ENCODE results near the gene ST8SIA2. TPM values are rescaled to one million over a fixed set of nuclear protein-coding genes. Genes with fewer than 3 reads are reported as not detected.

The ST8SIA2 gene
- total and polyA plus RNA-seq, 8 donors: 1.1 TPM; not detected in 7

- Histone ChIP-seq H3K4me3 (no peak overlapping the region), H3K4me1 (no peaks in the 10 kb centered on the region), H3K36me3 (no peaks in the 10 kb centered on the region), H3K9me3 (no peaks in the 10 kb centered on the region), H3K27ac (no peak overlapping the region), H3K27me3 (peaks cover 0 to 4% (median 0%) of the 10 kb centered on the region in 3 donors)
- TF ChIP-seq EP300 (IDR thresholded peaks at IDR 0.05) (no peak), POLR2A (IDR thresholded peaks at IDR 0.05) (no peak), CTCF (IDR thresholded peaks at IDR 0.05) (no peak), POLR2AphosphoS5 (IDR thresholded peaks at IDR 0.05) (no peak)
- WGBS, 5 donors: 88 to 95% (median 90%) methylated on average over 3 of the region's 3 CpGs
- DNase-seq: no peak
- intact Hi-C loops (cut with DNase I; ENCODE audit: low total_unique reads): no loop called here
Measured at GRCh38 chr15:92443381-92443780, 49.7 kb downstream of the ST8SIA2 start.

GRCh38 chr15:92444631-92445030 lies 51.0 kb downstream of the ST8SIA2 start:
- 93 to 97% (median 93%) methylated on average over 17 to 21 of the region's 21 CpGs for WGBS, 5 donors
- intact Hi-C loops (cut with DNase I; ENCODE audit: low total_unique reads): no loop called here

GRCh38 chr15:92448370-92448769 lies 54.7 kb downstream of the ST8SIA2 start:
- Histone ChIP-seq H3K4me3 (no peak overlapping the region), H3K27ac (no peak overlapping the region), H3K9me3 (no peaks in the 10 kb centered on the region), H3K36me3 (no peaks in the 10 kb centered on the region), H3K4me1 (no peaks in the 10 kb centered on the region), H3K27me3 (peaks cover 0 to 4% (median 0%) of the 10 kb centered on the region in 3 donors)
- 88 to 94% (median 90%) methylated on average over 6 of the region's 6 CpGs for WGBS, 5 donors
- intact Hi-C loops (cut with DNase I; ENCODE audit: low total_unique reads): no loop called here
- TF ChIP-seq EP300 (IDR thresholded peaks at IDR 0.05) (no peak), CTCF (IDR thresholded peaks at IDR 0.05) (no peak), POLR2AphosphoS5 (IDR thresholded peaks at IDR 0.05) (no peak), POLR2A (IDR thresholded peaks at IDR 0.05) (no peak)
- DNase-seq: no peak

More at GRCh38 chr15:92444631-92445030, 51.0 kb downstream of the ST8SIA2 start:
- H3K4me3 ChIP-seq: no peak overlapping the region
- H3K4me1 ChIP-seq: no peaks in the 10 kb centered on the region
- H3K36me3 ChIP-seq: no peaks in the 10 kb centered on the region
- TF ChIP-seq EP300 (IDR thresholded peaks at IDR 0.05) (no peak), POLR2AphosphoS5 (IDR thresholded peaks at IDR 0.05) (no peak), POLR2A (IDR thresholded peaks at IDR 0.05) (no peak), CTCF (IDR thresholded peaks at IDR 0.05) (no peak)
- no peaks in the 10 kb centered on the region for H3K9me3 ChIP-seq
- peaks cover 0 to 4% (median 0%) of the 10 kb centered on the region in 3 donors for H3K27me3 ChIP-seq
- no peak for DNase-seq
- H3K27ac ChIP-seq: no peak overlapping the region

- H3K4me3 ChIP-seq: no peak overlapping the region
- no peaks in the 10 kb centered on the region for H3K36me3 ChIP-seq
- intact Hi-C loops (cut with DNase I; ENCODE audit: low total_unique reads): no loop called here
- peaks cover 0 to 4% (median 0%) of the 10 kb centered on the region in 3 donors for H3K27me3 ChIP-seq
- 67 to 87% (median 83%) methylated on average over 2 of the region's 2 CpGs for WGBS, 5 donors
- H3K27ac ChIP-seq: no peak overlapping the region
- H3K9me3 ChIP-seq: no peaks in the 10 kb centered on the region
- no peak for DNase-seq
- H3K4me1 ChIP-seq: no peaks in the 10 kb centered on the region
- TF ChIP-seq POLR2A (IDR thresholded peaks at IDR 0.05) (no peak), EP300 (IDR thresholded peaks at IDR 0.05) (no peak), POLR2AphosphoS5 (IDR thresholded peaks at IDR 0.05) (no peak), CTCF (IDR thresholded peaks at IDR 0.05) (no peak)
Measured at GRCh38 chr15:92449476-92449875, 55.8 kb downstream of the ST8SIA2 start.
